A673 (cell line): Measurements from ENCODE around the gene MVB12B.

Experiments
- CTCF ChIP-seq: fragments of 300-800, 200-600 bp; sonication (generic); conservative IDR thresholded peaks from 2 replicates; pipeline ENCODE4 v1.5.1; 2017; ENCODE audit warnings: low read depth, mild to moderate bottlenecking, antibody characterized with exemption, low read length, moderate library complexity, mixed read lengths
- EZH2 ChIP-seq: fragments of 200-600 bp; sonication (generic); IDR thresholded peaks from 2 replicates; pipeline ENCODE4 v1.6.1; 2017; ENCODE audit warnings: borderline replicate concordance, low read depth, mild to moderate bottlenecking, mixed read lengths, antibody characterized with exemption, low read length; ENCODE audit not compliant: poor library complexity, severe bottlenecking

- TF ChIP-seq CTCF: no peak
- no peak for TF ChIP-seq EZH2
Observed at GRCh38 chr9:126531591-126531990, 205.0 kb downstream of the MVB12B start.
